Measurements from ENCODE around the gene ZSCAN4.

ZSCAN4 gene

GRCh38 chr19:57667228-57667627 lies 1.5 kb upstream of the ZSCAN4 start:
- H3K27ac ChIP-seq (ENCODE audit: low read length), result no peak overlapping the region
- no peak overlapping the region for H2AFZ ChIP-seq (ENCODE audit: low read depth, low read length)
- TF ChIP-seq CTCF (IDR thresholded peaks at IDR 0.05; ENCODE audit: low read depth, low read length) (no peak), EZH2phosphoT487 (IDR thresholded peaks at IDR 0.05; ENCODE audit: low read depth) (no peak)
- H4K20me1 ChIP-seq (ENCODE audit: insufficient read depth, low read length), result no peaks in the 10 kb centered on the region
- no peaks in the 10 kb centered on the region for H3K36me3 ChIP-seq (replicated peaks; ENCODE audit: low read depth, low read length)
- H3K4me2 ChIP-seq (ENCODE audit: low read length), result no peak overlapping the region
- no peak overlapping the region for H3K4me3 ChIP-seq (ENCODE audit: low read length)
- no peaks in the 10 kb centered on the region for H3K79me2 ChIP-seq (ENCODE audit: low read length)
- H3K9me3 ChIP-seq (ENCODE audit: insufficient read depth, low read length), result no peaks in the 10 kb centered on the region
- H3K9ac ChIP-seq (ENCODE audit: low read length), result no peak overlapping the region
- H3K27me3 ChIP-seq (ENCODE audit: low read depth, low read length), result no peaks in the 10 kb centered on the region
- H3K4me1 ChIP-seq (ENCODE audit: low read length), result no peaks in the 10 kb centered on the region

- Histone ChIP-seq H3K27me3 (ENCODE audit: low read depth, low read length) (no peaks in the 10 kb centered on the region), H3K27ac (ENCODE audit: low read length) (no peak overlapping the region), H3K9ac (ENCODE audit: low read length) (no peak overlapping the region), H3K4me3 (ENCODE audit: low read length) (no peak overlapping the region), H3K79me2 (ENCODE audit: low read length) (no peaks in the 10 kb centered on the region), H3K4me1 (ENCODE audit: low read length) (no peaks in the 10 kb centered on the region), H2AFZ (ENCODE audit: low read depth, low read length) (no peak overlapping the region), H3K9me3 (ENCODE audit: insufficient read depth, low read length) (0 out of 2 replicates have a peak, but pooled peaks cover 6% of the 10 kb centered on the region), H3K36me3 (replicated peaks; ENCODE audit: low read depth, low read length) (no peaks in the 10 kb centered on the region), H3K4me2 (ENCODE audit: low read length) (no peak overlapping the region), H4K20me1 (ENCODE audit: insufficient read depth, low read length) (no peaks in the 10 kb centered on the region)
- no peak for TF ChIP-seq EZH2phosphoT487 (IDR thresholded peaks at IDR 0.05; ENCODE audit: low read depth)
- TF ChIP-seq CTCF (IDR thresholded peaks at IDR 0.05; ENCODE audit: low read depth, low read length), result no peak
These were observed 2.6 kb downstream of the ZSCAN4 start for GRCh38 chr19:57671124-57671895.

- H3K4me2 ChIP-seq (ENCODE audit: low read length), result no peak overlapping the region
- H3K27ac ChIP-seq (ENCODE audit: low read length), result no peak overlapping the region
- no peaks in the 10 kb centered on the region for H3K36me3 ChIP-seq (replicated peaks; ENCODE audit: low read depth, low read length)
- H3K9ac ChIP-seq (ENCODE audit: low read length), result no peak overlapping the region
- H2AFZ ChIP-seq (ENCODE audit: low read depth, low read length), result no peak overlapping the region
- H3K4me3 ChIP-seq (ENCODE audit: low read length), result no peak overlapping the region
- no peaks in the 10 kb centered on the region for H4K20me1 ChIP-seq (ENCODE audit: insufficient read depth, low read length)
- TF ChIP-seq CTCF (IDR thresholded peaks at IDR 0.05; ENCODE audit: low read depth, low read length) (no peak), EZH2phosphoT487 (IDR thresholded peaks at IDR 0.05; ENCODE audit: low read depth) (no peak)
- H3K4me1 ChIP-seq (ENCODE audit: low read length), result no peaks in the 10 kb centered on the region
- no peaks in the 10 kb centered on the region for H3K79me2 ChIP-seq (ENCODE audit: low read length)
- H3K27me3 ChIP-seq (ENCODE audit: low read depth, low read length), result no peaks in the 10 kb centered on the region
- H3K9me3 ChIP-seq (ENCODE audit: insufficient read depth, low read length), result 0 out of 2 replicates have a peak, but pooled peaks cover 6% of the 10 kb centered on the region
These were observed 3.7 kb downstream of the ZSCAN4 start for GRCh38 chr19:57672466-57672865.

GRCh38 chr19:57675881-57676280 lies 7.1 kb downstream of the ZSCAN4 start:
- Histone ChIP-seq H3K9me3 (ENCODE audit: insufficient read depth, low read length) (peaks cover 6% of the 10 kb centered on the region; the same call in 1 of the 2 replicates), H3K4me3 (ENCODE audit: low read length) (no peak overlapping the region), H3K79me2 (ENCODE audit: low read length) (no peaks in the 10 kb centered on the region), H3K27me3 (ENCODE audit: low read depth, low read length) (no peaks in the 10 kb centered on the region), H2AFZ (ENCODE audit: low read depth, low read length) (no peak overlapping the region), H3K4me2 (ENCODE audit: low read length) (no peak overlapping the region), H3K9ac (ENCODE audit: low read length) (no peak overlapping the region), H3K4me1 (ENCODE audit: low read length) (no peaks in the 10 kb centered on the region), H3K36me3 (replicated peaks; ENCODE audit: low read depth, low read length) (no peaks in the 10 kb centered on the region), H4K20me1 (ENCODE audit: insufficient read depth, low read length) (no peaks in the 10 kb centered on the region), H3K27ac (ENCODE audit: low read length) (no peak overlapping the region)
- TF ChIP-seq CTCF (IDR thresholded peaks at IDR 0.05; ENCODE audit: low read depth, low read length) (no peak), EZH2phosphoT487 (IDR thresholded peaks at IDR 0.05; ENCODE audit: low read depth) (no peak)

Measured in OCI-LY3 (cell line).